Activated CD8-positive, alpha-beta memory T cell treated with anti-CD3 and anti-CD28 coated beads for 24 hours (primary cell): ENCODE measurements around the gene MZT2B.
"Not testable (repeated sequence)": the region's sequence is repeated elsewhere in the genome, so short reads cannot be mapped to it uniquely, and the experiment has no call there.

Experiments
- DNase-seq: peaks from one replicate; pipeline ENCODE4 v3.0.0-alpha.2; 2020

MZT2B gene, protein sequence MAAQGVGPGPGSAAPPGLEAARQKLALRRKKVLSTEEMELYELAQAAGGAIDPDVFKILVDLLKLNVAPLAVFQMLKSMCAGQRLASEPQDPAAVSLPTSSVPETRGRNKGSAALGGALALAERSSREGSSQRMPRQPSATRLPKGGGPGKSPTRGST

GRCh38 chr2:130181880-130182682 lies at the start of gene MZT2B:
TSS of gene MZT2B (plus strand) at chr2:130182262. CDS start at chr2:130182283, 21 bp downstream.
- DNase-seq, result peak; percentile 96

- DNase-seq, result no peak
These were observed 46.1 kb upstream of the MZT2B start for GRCh38 chr2:130135692-130136541.

DNA sequence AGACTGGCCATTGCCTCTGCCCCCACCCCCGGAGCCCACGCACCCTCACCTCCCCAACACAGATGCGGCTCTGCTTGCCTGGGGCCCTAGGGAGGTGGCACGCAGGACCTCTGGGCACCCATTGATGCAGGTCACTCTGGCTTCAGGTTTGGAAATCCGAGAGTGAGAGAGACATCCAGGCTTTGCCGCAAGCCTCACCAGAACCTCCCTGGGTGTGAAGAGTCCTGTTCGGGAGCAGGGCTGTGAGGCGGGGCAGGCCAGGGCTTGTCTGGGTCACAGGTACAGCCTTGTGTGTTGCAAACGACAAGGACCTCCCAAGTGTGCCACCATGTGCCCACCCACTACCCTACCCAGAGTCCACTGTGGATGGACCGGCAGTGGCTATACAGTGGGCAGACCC lies 45.5 kb upstream of the MZT2B start:
- not testable (repeated sequence) for DNase-seq

DNA sequence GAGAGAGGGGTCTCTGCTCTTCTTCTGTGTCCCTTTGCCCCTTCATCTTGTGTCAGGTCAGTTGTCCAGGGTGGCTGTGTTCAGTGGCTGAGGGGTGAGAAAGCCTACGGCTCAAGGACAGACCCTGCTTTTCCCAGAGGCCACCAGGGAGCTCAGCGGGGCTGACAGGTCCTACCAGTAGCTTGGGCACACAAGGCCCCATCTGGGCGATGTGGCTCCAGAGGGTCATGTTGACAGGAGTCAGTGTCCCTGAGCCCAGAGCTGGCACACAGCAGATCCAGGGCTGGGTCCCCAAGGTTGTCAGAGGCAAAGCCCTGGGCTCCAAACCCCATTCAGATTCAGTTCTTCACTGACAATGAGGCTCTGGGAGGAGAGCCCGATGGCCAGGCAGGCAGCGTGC lies 44.9 kb upstream of the MZT2B start:
- DNase-seq, result not testable (repeated sequence)

DNA sequence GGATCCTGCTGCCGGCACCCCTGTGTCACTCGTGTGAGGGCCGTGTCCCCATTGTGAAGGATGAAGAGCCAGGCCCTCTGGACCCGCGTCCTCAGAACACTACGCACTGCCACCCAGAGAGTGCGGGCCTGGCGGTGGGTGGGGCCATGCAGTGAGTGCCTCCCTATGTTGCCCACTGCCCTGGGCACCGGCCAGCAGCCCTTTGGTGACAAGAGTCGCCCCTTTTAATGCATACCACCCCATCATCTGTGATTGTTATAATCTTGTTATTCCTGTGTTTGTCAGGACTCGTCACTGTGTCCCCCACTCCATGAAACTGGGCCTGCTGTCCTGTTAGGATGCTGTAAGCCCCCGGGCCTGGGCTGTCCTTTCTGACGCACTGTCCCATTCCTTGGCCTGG lies 43.7 kb upstream of the MZT2B start:
- DNase-seq, result not testable (repeated sequence)

- not testable (repeated sequence) for DNase-seq
These were observed 43.2 kb upstream of the MZT2B start for GRCh38 chr2:130138841-130139251.

DNA sequence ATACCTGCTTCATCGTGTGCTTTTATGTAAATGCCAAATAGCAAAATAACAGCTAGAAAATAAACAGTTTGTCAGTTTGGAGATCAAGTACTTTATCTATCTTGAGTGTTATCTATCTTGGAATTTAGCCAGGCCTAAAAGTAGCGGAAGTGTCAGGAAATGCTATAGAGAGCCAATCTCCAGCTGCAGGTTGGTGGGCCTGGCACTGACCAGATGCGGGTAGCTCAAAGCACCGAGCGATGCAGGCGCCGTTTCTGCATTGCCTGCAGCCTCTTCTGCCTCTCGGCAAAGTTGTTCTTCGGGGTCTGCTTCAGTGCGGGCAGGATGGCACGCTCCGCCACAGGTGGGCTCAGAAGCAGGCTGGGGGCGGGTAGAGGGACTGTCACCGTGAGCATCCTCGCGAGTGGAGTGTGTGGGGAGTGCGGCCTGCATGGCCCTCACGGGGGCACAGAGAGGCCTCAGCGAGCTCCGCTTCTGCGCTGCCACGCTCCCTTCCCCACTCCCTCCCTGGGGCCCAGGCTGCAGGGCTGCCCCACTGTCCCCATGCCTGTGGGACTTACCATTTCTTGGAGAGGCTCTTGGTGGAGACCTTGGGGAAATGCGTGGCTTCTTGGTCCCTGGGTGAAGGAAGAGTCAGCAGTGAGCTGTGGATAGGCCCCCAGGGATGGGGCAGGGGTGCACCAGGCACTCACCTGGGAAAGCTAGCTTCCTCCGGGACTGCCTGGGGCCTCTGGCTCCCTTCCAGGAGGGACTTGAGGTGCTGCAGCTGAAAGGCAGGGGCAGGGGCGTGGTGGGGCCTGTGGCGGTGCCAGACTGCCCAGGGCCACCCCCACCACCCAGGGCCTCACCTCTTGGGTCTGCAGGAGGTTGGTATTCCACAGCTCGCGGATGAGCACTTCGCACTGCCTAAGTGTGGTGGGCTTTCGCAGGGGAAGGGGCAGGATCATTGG lies 42.5 kb upstream of the MZT2B start:
- not testable (repeated sequence) for DNase-seq

- DNase-seq, result not testable (repeated sequence)
These were observed 41.5 kb upstream of the MZT2B start for GRCh38 chr2:130140516-130140915.

DNA sequence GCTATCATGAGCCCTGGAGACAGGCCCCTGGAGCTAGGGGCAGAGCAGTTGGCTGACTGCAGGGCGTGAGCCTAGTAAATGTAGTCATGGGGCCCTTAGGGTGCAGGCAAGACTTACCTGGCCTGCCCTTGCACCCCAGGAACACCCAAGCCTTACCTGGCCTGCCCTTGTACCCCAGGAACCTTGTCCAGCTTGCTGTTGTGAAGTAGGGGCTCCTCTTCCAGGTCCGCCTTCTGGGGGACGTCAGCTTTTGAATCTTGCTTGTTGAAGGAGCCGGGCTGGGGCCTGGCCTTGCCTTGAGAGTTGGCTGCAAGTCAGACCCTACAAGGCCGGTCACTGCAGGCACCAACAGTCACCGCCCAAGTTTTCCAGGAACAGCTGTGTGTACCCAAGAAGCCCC lies 41.1 kb upstream of the MZT2B start:
- DNase-seq, result peak; percentile 30

- DNase-seq, result peak; percentile 42
These were observed 40.3 kb upstream of the MZT2B start for GRCh38 chr2:130141645-130142370.

- peak; percentile 58 for DNase-seq
These were observed 39.4 kb upstream of the MZT2B start for GRCh38 chr2:130142396-130143265.

- DNase-seq, result peak; percentile 56
These were observed 38.6 kb upstream of the MZT2B start for GRCh38 chr2:130143266-130144039.

- DNase-seq, result peak; percentile 76
These were observed 37.1 kb upstream of the MZT2B start, which contains the start of gene CCDC74B for GRCh38 chr2:130145006-130145414. TSS of gene CCDC74B (minus strand) at chr2:130145112. CDS start at chr2:130144996, 116 bp downstream.

DNA sequence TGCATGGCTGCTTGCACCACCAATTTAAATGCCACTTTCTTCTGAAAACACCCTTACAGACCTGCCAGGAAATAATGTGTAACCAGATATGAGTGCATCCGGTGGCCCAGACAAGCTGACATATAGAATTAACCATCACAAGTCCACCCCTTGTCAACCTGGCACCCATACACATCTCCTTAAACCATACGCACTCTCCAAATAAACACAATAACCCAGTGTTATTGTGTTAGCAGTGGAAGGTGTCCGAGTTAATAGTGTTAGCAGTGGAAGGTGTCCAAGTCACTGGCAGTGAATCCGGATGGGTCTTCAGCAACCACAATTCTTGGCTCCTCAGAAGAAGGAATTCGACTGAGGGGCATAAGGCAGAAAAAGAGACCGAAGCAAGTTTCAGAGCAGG lies 33.5 kb upstream of the MZT2B start:
- peak; percentile 5 for DNase-seq

DNA sequence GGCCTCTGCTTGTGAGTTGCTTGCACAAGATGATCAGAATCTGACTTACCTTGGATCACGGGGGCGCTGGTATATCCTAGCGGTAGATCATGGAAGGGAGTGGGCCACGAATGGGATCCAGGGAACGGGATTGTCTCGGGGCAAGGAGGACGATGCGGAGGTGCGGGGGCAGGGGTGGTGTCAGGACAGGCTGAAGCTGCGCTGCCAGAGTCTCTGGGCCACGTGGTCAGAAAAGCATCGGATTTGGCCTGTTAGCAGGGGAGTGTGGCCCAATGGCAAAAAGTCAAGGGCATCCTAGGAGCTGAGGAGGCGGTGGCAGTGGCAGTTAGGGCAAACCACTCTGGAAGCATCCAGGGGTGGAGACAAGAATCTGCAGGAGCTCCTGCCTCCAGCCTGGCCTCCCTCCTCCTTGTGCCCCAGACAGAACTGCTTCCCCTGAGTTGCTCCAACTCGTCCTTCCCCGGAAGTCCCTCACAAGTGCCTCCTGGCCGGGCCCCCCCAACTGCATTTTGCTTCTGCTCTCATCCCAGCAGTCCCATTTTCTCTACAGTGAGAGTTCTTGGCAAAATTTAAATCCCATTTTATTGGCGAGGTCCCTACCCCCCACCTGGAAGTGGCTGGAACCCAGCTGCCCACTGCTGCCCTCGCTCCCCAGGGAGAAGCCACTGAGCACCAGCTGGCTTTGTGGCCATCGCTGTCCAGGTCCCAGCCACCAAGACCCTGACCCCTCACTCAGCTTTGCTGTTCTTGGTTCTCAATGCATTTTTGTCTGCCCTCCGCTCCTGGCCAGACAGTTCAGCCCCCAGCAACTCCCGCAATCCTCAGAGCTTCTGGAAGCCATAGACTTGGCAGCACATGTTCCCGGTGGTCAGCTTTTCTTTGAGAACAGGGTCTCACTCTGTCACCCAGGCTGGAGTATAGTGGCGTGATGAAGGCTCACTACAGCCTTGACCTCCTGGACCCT lies 31.6 kb upstream of the MZT2B start:
- DNase-seq, result no peak

DNA sequence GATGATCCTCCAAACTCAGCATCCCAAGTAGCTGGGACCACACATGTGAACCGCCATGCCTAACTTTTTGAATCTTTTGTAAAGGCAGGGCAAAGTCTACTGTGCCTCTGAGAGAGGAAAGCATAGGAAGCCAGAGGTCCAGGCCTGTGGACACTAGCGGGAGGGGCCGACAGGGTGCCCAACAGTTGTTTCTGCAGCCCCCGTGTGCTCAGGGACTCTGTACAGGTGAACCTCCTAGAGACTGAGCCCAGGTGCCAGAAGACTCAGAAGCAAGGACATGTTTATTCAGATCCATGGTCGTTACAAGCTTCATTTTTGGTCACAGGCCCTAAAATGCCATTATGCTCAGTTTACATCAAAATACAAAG lies 30.9 kb upstream of the MZT2B start:
- DNase-seq, result not testable (repeated sequence)

DNA sequence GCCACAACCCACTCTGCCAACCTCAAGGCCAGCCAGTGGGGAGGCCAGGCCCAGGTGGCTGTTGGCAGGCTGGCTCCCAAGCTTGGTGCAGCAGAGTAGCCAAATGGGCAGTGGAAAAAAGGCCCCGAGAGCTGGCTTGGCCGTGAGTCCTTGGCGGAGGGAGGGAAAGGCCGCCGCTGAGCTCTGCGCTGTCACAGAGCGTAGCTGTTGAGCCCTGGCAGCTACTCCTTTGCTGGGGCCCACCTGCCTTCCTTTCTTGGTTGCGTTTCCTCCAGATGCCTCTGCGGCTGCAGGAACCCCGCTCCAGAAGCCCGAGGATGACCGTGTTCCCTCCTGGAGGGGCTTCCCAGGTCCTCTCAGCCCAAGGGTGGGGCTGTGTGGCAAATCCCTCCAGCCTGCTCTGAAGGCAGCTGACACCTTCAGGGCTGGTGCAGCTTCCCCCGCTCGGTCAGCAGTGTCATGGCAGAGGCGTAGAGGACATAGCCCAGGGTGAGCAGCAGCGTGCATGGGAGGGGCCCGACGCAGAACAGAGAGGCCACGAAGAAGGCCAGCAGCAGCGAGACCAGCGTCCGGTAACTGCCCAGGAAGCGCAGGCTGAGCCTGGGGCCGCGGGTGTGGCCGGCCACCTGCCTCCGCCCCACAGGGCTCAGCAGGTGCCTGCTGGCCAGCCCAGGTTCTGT lies 29.8 kb upstream of the MZT2B start:
- DNase-seq, result not testable (repeated sequence)
